Activated CD4-positive, alpha-beta T cell treated with anti-CD3 and anti-CD28 coated beads for 4 hours (primary cell): ENCODE measurements around the gene PLXNA2.

ENCODE experiments used
- DNase-seq, 2 donors: peaks; one replicate each; pipeline ENCODE4 v3.0.0-alpha.2; 2020

Gene PLXNA2

DNA sequence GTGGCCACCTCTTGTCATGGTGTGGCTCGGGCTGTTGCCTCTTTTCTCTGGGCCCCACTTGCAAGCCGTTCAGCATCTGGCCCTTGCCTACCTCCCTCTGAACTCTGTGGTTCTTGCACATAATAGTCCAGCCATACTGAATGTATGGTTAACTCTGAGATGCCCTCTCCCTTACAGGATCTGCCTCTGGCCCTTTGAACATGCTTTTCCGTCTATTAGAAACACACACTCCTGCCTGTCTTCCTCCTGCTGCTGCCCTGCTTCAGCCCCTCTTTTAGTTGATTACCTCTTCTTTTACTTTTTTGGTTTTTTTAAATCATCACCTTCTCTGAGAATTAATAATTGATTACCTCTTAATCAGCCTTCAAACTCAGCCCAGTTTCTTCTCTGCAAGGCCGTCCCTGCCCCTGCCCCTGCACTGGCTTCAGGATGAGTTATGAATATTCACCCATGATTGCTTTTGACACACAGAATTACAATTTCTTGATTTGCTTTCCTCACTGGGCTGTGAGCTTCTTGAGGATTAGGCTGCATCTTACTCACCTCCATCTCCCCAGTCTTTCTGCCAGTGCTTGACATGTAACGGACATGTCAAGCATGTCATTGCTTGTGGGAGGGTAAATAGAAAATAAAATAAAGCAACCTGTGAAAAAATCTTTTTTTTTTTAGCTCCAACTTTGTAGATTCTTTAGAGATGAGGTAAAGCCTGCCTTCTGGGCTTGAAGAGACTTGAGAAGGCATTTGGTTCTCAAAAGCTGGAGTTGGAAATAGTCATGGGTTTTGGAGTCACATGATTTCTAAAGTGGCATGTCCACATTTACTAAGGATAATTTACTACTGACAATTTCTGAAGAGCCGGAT, 158.3 kb downstream of the PLXNA2 start:
- no peak for DNase-seq

- DNase-seq = no peak
Observed at GRCh38 chr1:208084764-208085163, 159.4 kb downstream of the PLXNA2 start.

DNA sequence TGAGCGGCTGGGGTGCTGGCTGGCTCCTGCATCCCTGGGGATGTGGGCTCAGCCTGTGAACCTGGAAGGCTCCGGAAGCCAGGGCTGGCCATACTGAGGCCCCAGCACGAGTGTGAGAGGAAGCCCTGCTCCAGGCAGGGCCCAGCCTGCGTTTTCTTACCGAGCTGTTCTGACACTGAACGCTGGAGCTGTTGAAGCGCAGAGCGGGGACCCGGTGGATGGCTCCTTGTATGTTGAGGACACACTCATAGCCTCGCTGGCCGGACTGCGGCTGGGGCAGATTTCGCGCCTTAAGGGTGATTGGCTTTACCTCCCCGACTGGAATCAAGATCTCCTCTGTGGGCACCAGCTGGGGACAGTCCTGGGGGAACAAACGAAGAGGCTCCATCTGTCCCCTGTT, 160.0 kb downstream of the PLXNA2 start:
- no peak for DNase-seq

DNA sequence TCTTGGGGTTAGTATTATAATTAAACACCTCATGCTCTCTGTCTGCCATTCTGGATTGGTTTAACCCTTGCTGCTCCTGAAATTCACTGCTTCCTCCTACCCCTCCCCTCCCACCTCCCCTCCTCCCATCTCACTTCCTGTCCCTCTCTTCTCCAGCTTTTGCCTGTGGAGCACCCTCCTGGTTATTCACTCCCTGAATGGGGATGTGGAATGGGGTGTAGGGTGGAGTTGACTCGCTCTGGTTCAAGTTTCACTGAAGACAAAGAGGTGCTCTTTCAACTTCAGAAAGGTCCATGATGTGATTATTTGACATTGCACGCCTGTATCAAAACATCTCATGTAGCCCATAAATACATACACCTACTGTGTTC, 160.5 kb downstream of the PLXNA2 start:
- DNase-seq = no peak

- no peak for DNase-seq
Observed at GRCh38 chr1:208083016-208083714, 161.0 kb downstream of the PLXNA2 start.

- DNase-seq = no peak
Observed at GRCh38 chr1:208081972-208082371, 162.2 kb downstream of the PLXNA2 start.

DNA sequence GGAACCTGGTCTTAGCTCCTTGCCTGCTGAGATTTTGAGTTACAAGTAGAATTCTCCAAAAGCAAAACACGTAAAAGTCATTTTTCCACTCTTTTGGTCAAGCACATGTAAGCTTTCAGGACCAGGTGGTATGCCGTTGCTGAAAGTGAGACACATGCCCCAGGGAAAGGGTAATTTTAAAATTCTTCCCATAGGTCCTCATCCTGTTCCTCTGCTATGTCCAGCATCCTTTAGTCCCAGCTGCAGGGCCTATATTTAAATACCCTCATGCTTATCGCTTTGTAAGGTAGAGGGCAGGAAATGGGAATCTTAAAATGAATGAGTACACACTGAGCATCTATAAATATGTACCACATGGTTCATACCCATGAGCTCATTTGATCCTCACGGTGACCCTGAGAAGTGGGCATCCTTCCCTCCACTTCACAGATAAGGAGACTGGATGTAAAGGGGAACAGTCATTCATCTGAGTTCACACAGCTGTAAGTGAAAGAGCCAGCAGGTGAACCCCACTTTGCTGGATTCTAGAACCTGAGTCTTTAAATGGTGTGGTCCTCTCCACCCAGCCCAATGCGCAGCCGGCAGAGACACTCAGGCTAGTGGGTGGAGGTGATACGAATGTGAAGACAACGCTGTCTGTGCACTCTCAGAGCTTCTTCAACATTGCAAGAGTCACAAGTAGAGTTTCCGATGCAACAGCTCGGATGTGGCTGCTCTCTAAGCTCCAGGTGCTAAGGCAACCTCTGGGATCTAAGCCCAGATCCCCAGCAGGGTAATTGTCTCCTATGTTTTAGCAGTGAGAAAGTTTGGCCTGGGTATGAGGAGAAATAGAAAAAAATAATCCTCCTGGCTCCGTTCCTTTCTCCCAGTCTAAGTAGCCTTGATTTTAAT, 163.5 kb downstream of the PLXNA2 start:
- no peak for DNase-seq

DNA sequence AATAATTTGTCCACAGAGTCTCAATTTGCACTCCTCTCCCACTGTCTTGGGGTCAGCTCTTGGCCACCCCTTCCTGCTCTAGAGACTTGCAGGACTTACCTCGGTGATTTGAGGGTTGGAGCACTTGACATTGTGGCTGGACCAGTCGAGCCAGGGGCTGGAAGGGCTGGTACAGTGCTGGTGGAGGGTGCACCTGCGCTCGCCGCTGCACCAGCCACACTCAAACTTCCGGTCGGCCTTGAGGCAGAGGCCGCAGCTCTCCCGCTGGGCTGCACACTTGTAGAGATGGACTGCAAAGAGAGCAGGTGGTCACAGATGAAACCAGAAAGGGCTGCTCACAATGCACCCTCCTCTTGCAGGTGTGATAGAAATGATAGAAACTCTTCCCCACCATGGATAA, 165.0 kb downstream of the PLXNA2 start:
- DNase-seq = no peak

DNA sequence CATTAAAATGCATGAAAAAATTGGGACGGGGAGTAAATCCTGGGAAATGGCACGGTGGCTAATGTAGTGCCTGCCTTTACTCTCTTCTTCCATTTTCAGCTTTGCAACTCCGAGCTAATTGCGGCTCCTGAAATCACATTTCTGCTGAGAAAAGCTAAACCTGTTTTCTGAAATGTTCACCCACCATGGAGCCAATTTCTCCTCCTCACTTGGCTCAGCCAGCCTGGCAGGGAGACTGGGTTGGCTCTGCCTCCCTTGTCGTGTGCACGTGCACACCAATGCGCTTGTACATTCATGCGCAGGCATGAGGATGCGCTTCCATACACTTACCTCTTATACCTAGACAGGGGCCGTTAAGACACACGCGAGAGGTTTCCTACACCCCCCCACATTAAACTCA, 165.4 kb downstream of the PLXNA2 start:
- DNase-seq = no peak

DNA sequence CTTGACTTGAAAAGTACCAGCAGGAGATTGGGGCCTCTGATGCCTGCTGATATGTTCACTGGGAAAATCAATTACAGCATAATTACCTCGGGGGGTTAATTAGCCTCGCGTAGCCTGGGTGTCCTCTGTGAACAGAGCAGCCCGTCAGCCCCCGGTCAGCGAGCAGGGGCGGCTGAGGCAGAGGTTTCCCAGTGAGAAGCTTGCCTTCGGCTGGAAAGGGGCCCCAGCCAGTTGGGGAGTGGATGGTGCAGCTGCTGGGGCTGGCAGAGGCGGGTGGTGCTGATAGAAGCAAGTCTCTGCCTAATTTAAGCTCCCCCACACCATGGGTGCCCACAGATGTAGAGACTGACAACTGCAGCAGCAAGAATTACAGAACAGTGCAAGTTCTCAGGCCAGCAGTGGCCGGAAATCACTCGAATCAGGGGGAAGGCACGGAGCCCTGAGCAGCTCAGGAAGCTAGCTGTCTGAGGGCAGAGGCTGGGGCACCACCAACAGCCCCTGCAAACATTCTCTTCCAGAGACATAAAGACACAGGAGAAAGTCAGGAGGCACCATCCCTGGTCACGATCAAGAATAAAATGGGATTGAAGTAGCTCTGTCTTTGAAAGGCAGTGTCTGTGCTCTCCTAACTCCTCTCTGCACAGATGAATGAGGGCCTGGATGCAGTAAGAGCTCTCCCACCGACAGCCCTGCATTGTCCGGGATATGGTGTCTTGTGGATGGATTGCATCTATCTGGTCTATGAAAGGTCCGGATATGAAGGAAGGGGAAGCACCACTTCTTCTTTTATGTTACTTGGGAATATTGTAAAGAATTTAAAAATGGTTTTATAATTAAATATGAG, 166.7 kb downstream of the PLXNA2 start:
- no peak for DNase-seq

DNA sequence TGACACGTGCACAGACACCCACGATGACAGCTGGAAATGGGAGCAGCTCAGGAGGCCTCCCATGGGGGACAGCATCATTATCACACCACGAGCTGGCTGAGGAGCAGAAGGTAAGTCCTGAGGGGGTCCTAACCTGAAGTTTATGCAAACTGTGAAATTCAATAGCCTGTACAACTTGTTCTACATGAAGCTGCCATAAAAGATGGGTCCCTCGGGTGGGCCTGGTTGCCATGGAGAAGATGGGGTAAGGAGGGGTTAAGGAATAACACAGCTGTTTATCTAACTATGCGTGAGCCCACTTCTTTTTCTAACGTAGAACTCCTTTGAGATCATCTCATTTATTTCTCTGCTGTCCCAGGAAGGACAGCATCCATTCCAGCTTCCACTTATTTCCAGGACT, 169.8 kb downstream of the PLXNA2 start:
- no peak for DNase-seq

- DNase-seq = no peak
Observed at GRCh38 chr1:208071435-208072031, 172.7 kb downstream of the PLXNA2 start.

DNA sequence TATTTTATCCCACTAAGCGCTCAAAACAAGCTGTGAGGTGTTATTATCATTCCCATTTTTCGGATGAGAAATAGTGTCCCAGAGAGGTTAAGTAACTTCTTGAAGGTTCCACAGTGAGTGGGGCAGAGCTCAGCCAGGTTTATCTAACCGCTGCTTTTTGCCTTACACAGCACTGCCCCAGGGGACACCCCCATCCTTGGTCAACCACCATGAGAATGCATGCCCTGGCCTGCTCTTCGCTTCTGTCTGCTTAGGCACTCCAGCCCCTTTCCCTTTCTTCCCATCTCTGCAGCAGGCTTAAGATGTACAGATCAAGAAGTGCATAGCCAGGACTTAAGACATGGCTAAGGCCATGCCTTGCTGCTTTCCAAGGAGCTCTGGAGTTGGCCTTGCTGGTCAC, 174.3 kb downstream of the PLXNA2 start:
- no peak for DNase-seq

GRCh38 chr1:208069317-208069716, 174.9 kb downstream of the PLXNA2 start:
- DNase-seq = no peak

DNA sequence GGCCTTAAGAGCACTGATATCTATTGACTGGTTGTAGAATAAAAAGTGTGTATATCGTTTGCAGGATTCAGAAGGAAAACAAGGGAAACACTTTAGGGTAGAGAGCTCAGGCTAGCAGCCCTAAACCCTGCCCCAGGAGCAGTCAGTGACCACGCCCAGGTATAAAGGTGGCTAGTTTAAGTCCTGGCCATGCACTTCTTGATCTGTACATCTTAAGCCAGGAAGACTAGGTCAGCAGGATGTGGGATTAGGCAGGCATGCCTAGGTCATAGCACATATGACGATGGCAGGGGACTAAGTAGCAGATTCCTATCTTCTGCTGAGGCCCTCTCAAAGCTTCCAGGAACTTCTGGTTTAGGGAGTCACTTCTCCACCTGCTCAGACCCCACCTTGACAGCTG, 175.3 kb downstream of the PLXNA2 start:
- DNase-seq = no peak

DNA sequence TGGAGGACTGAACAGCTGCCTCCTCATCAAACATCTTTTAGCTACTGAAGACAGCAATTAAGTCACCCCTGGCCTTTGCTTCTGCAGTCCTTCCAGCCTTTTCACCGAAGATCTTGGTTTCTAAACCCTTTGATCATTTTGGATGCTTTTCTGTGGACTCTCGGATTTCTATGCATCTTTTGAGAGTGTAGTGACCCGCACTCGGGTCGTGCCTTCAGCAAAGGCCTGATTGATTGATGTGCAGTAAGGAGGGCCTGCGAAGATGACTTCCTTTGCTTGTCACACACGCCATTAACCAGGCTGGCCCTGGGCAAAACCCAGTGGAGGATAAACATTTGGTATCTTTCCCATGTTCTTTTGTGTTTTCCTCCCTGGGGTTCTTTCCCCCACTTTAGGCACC, 175.8 kb downstream of the PLXNA2 start:
- DNase-seq = no peak

DNA sequence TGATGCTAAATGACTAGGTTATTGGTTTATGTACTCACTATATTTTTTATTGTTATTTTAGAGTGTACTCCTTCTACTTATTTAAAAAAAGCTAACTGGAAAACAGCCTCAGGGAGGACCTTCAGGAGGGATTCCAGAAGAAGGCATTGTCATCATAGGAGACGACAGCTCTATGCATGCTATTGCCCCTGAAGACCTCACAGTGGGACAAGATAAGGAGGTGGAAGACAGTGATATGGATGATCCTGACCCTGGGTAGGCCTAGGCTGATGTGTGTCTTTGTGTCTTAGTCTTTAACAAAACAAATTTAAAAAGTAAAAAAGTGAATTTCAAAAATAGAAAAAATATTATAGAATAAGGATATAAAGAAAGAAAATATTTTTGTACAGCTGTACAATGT, 177.6 kb downstream of the PLXNA2 start:
- no peak for DNase-seq

GRCh38 chr1:208065862-208066261, 178.3 kb downstream of the PLXNA2 start:
- DNase-seq = no peak

DNA sequence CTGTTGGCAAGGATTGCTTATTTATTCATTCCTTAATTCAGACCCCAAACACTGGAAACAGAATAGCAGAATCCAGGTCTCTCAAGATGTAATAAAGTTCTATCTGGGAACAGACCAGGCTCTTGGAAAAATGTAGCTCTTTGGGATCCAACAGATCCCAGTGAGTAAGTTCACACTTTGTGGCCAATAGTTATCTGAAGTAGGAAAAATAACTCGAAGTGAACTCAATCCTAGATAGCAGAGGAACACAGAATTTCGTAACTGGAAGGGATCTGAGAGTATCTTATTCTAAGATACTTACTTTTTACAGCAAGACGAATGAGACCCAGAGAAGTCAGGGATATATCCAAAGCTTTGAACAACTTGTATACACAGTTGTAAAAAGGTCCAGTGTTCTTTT, 182.6 kb downstream of the PLXNA2 start:
- DNase-seq = no peak

- DNase-seq = no peak
Observed at GRCh38 chr1:208061118-208061517, 183.1 kb downstream of the PLXNA2 start.

GRCh38 chr1:208060215-208060869, 183.8 kb downstream of the PLXNA2 start:
- no peak for DNase-seq
